Activated CD4-positive, alpha-beta T cell treated with anti-CD3 and anti-CD28 coated beads, Interleukin-2, Interleukin-4, amounts not matched to agents 100 ng/mL and 50 ng/mL, durations not matched to agents 16 hours and 8 hours (primary cell): Measurements from ENCODE around the gene ABLIM1.
"Not testable (repeated sequence)": the region's sequence is repeated elsewhere in the genome, so short reads cannot be mapped to it uniquely, and the experiment has no call there.

Experiments used
- DNase-seq: peaks from one replicate; pipeline ENCODE4 v3.0.0-alpha.2; 2020; ENCODE audit warnings: low spot score

Gene ABLIM1

DNA sequence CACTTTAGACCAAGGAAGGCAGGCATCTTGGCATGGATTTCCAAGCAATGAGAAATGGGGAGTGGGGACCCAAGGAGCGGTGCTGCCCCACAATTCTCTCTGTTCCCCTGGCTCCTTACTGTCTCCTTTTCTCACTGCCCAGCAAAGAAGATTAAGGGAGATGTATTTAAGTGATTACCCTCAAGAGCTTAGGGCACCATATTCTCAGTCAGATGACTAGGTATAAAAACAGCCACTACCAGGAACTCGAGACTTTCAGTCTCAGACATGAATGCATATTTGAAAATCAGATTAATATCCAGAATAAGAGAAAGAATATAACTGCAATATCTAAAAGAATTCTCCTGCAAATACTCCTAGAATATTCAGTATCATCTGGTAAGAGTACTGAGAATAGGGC lies at the start of gene ABLIM1:
Gene ABLIM1 (minus strand): TSS at position 101 of the 400 bp plus-strand sequence. CDS start 75 bp downstream, at position 26.
- no peak for DNase-seq

GRCh38 chr10:114706458-114707055 lies 48.5 kb upstream of the ABLIM1 start:
- DNase-seq, result no peak

DNA sequence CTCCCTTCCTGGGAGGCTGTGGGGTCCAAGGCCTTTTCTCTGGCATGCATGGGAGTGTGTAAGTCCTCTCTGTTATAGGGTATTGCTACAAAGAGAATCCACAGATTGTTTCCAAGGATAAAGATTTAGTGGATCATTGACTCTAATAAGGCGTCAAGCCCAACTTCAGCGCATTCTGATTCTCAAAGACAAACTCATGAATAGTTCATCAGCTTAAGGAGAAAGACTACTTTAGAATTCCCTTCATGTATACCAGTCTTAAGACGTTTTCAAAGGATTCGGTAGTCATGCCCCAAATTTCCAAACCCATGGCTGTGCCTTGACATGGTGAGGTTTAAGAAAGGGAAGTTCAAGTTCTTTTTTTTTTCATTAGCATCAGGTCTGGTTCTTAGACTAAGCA lies 46.6 kb upstream of the ABLIM1 start:
- DNase-seq, result no peak

- peak; percentile 35 for DNase-seq
Observed at GRCh38 chr10:114703377-114704107, 45.5 kb upstream of the ABLIM1 start.

DNA sequence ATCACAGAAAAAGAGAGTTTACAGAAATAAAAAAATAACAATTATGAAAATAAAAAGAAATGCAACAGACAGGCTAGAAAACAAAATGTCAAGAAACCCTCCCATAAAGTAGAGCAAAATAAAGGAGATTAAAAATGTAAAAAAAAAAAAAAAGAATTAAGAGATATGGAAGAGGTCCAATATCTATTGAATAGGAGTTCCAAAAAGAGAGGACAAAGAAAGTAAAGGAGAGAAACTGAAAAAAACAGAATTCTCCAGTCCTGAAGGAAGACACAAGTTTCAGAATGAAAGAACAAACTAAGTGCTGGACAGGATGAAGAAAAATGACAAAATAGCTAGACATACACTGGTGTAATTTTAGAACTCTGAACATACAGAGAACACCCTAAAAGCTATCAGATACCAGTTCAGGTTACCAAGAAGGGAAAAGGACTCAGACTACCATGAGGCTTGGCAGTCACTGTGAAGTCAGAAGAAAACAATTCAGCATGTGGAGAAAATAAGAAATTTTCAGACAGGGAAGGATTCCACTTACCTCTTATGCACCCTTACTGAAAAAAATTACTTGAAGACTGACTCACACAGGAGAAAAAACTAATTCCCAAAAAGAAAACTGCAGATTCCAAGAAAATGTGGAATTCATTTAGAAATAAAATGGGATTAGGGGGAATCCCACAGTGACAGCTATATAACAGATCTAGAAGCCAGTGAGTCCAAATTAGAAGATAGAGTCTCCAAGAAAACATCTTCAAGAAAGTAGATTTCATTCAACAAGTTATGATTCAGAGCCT lies 40.4 kb upstream of the ABLIM1 start:
- no peak for DNase-seq

- no peak for DNase-seq
Observed at GRCh38 chr10:114697061-114697598, 39.1 kb upstream of the ABLIM1 start.

DNA sequence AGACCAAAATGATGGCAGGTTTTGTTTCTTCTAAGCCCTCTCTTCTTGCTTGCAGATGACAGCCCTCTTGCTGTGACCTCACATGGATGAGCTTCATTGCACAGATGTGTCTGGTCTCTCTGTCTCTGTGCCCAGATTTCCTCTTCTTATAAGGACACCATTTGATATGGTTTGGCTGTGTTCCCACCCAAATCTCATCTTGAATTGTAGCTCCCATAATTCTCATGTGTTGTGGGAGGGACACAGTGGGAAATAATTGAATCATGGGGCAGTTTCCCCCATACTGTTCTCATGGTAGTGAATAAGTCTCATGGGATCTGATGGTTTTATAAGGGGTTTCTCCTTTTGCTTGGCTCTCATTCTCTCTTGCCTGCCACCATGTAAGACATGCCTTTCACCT lies 38.2 kb upstream of the ABLIM1 start:
- not testable (repeated sequence) for DNase-seq

- DNase-seq, result peak; percentile 26
Observed at GRCh38 chr10:114694752-114695151, 36.7 kb upstream of the ABLIM1 start.

DNA sequence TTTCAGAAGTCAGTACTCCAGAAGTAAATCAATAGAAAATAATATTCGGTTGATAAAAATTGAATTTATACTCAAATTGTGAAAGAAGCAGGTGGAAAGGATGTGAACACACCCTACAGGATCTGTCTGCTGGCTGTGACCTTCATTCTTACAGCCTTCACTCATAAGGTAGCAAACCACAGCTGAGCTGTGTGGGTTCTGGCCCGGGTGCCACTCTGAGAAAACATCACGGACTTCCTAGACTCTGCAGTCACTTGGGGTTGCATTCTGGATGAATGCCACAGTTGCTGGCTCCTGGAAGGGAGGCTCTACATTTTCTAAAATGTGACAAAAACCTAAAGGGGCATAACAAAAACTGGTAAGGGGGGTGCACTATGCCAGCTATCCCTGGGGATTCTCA lies 36.0 kb upstream of the ABLIM1 start:
- no peak for DNase-seq

GRCh38 chr10:114691442-114691941 lies 33.4 kb upstream of the ABLIM1 start:
- DNase-seq, result no peak

- no peak for DNase-seq
Observed at GRCh38 chr10:114688786-114689185, 30.7 kb upstream of the ABLIM1 start.

DNA sequence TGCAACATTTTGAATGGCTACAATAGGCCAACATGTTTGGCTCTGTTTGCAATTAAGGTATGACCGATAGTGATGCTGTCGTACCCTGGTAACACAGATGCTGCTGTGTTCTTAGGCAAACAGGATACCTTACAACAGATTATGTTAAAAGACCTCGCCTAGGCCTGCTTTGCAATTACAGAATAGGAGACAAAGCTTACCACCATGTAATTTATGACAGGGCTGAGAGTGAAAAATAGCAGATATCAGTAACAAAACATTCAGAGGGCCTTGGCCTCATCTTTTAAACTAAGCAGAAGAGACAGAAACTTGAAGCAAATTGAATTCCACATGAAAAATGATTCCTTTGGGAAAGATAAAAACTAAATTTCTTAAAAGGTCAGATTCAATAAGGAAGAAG lies 29.4 kb upstream of the ABLIM1 start:
- no peak for DNase-seq

DNA sequence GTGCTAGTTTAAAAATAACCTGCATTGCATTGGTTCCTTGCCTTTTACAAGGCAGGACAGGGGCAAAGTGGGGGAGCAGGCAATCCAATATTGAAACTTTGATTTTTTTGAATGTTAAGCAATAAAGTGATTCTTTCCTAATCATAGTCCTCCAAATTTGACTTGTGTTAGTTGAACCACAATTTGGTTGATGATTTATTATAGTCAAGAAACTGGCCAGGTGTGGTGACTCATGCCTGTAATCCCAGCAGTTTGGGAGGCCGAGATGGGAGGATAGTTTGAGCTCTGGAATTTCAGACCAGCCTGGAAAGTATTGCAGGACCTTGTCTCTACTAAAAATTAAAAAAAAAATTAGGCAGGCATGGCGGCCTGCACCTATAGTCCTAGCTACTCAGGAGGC lies 27.9 kb upstream of the ABLIM1 start:
- DNase-seq, result no peak

GRCh38 chr10:114685456-114685855 lies 27.4 kb upstream of the ABLIM1 start:
- no peak for DNase-seq

- no peak for DNase-seq
Observed at GRCh38 chr10:114684822-114685209, 26.7 kb upstream of the ABLIM1 start.

GRCh38 chr10:114684084-114684821 lies 26.2 kb upstream of the ABLIM1 start:
- DNase-seq, result no peak

DNA sequence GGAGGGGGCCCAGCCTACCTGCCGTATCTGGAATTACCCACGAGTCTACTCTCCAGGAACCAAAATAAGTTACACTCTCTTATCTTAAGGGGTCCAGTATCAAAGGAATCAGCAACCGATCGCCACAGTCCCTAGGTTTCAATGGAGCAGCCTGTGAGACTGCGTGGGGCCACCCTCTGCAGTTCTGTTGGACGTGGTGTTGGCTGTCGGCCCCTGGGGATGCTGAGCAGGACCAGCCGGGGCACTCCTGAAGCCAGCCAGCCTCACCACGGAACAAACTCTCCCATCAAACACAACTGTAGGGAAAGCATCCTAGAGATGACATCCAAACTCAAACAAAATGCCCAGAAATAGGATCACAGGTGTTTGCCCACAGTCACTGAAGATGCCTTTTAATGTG lies 25.5 kb upstream of the ABLIM1 start:
- no peak for DNase-seq

DNA sequence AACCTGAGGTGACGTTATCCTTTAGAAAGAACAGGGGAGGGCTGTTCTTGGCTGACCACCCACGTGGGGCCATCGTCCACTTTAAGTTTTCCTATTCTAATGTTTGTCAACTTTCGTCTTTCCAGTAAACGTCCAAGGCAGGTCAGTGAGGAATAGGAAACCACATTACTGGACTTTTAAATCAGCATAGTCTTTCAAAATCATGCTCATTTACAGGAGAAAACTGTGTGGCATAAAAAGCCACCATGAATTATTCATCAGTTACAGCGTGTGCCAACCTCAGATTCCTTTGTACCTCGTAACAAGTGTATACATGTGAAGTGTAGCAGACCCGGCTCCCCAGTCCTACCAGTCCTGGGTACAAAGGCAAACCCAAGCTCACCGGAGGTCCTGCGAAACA lies 25.1 kb upstream of the ABLIM1 start:
- no peak for DNase-seq

GRCh38 chr10:114682532-114682931 lies 24.5 kb upstream of the ABLIM1 start:
- DNase-seq, result no peak

DNA sequence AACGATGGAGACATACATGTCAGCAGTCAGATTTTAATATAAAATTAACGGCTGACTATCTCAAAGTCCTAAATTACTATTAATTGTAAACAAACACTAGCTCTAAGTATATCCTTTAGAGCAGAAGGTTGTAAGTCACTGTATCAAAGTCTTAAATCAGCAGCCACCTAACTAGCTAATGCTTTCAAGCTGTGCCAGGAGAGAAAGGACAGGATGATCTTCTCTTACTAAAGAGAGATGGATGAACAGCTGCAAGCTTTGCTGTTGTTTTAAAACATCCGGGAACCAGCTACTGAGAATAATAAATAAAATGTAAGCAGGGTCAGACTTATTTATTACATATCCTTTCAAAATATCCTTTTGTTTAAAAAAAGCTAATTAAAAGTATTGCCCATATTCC lies 24.0 kb upstream of the ABLIM1 start:
- no peak for DNase-seq

DNA sequence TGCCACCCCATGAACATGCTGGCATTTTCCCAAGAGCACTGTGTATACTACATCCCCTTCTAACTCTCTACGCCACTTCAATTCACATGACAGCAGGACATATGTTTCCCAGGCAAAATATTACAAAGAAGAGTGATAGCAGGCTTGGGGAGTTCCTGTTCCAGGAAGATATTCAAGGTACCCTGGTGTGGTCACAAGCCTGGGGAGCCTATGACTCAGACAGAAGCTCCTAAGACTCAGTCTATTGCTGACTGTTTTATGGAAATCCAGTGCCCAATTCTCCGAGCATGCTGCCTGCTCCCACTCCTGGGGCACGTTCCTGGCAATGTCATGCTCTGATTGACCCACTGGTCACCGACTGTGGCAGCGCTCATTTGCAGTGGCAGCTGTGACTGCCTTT lies 23.5 kb upstream of the ABLIM1 start:
- no peak for DNase-seq

GRCh38 chr10:114680543-114681117 lies 22.6 kb upstream of the ABLIM1 start:
- no peak for DNase-seq
